Measurements from ENCODE around the gene PPM1L.
A peak's percentile ranks its signal among the peaks of the same experiment; 100 is the strongest.

PPM1L gene

DNA sequence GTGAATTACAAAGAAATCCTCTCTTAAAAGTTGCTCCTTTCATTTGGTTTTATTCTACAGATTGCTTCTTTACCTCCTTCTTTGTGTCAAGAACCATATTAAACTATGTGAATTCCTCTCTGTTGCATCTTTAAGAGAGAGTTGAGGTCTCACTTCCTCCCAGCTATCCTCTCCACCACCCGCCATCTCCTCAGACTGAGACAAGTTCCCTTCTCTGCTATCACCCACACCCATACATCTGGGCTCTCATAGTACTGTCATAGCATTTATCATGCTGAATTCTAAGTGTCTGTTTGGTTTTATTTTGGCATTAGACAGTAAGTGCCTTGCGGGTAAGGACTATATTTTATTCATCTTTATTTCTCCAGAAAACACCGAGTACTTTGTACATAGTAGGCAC, 294.9 kb downstream of the PPM1L start:
- DNase-seq: no peak

DNA sequence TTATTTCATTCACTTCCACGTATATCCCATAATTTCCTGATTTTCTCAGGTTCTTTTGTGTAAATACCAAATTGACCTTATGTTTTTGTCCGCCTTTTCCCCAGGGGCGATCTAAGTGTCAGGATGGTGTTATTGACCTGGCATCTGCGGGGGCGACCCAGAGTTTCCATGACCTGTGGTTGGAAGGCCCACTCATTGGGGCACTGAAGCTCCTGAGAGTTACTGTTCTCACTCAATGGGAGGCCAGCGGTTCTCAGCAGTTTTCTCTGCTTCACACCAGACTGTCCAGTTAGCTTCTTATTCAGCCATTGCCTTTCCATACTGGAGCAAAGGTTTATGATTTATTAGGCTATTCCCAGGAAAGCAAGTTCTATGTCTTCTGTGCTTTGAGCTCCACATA, 295.8 kb downstream of the PPM1L start:
- DNase-seq: no peak

DNA sequence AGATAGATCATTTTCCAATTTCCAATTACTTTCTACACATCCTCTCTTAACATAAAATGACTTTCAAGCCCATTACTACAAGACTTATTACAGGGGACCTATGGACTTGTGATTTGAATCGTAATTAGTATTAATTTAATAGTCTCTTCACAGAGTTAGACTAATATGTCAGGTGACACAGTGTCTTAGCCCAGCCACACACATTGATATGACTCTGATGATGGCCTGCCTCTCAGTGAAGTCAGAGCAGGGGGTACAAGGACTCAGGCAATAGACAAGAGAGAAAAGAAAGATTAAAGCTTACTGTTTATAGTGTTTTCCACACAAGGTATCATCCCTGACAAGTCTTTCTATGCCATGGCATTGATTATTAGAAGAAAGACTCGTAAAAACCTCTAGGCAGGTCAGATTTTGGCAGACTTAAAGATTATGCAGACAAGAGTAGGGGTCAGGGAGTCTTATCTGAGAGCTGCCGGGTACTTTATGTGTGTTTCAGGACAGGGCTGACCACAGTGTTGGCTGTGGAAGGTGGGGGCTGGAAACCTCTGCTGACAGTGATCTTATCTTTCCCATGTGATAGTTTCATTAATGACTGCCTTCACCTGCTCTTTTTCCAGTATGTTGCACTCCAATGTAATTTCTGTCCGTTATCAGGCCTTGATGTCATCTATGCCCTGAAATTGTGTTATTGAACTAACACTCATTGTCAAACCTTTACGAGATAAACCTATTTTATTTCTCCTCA, 299.0 kb downstream of the PPM1L start:
- no peak for DNase-seq

DNA sequence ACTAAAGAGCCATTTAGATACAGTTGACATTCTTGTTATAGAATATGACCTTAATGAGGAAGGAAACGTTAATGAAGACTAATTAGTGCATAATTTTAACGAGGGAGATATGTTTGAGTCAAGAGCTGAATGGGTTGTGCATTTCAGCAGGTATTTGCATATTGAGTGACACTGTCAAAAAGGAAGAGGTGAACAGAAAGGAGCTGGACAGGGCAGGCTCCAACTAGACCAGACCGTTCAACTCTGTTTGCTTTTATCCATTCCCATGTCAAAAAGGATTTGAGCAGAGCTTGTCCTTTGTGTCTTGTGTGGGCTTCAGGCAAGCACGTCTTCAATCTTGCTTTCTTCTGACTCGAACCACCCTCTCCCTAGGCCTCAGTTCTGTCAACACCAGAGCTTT, 308.4 kb downstream of the PPM1L start:
- no peak for DNase-seq

DNA sequence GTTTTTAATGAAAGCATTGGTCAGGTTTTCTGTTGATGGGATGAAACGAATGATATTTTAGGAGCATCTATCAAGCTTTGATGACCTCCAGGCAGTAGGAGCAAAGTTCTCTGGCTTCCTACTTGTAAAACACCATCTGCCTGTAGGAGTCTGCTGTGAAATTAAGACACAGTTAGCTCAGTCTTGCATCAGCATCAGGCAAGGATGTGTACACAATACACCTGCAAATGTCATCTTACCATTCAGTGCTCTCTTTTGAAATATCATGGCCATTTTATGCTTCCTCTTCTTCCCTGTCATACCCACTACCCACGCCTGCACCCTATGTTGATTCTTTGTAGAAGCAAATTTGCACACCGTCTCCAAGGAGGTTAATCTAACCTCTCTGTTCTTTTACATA, 310.9 kb downstream of the PPM1L start:
- DNase-seq: no peak

DNA sequence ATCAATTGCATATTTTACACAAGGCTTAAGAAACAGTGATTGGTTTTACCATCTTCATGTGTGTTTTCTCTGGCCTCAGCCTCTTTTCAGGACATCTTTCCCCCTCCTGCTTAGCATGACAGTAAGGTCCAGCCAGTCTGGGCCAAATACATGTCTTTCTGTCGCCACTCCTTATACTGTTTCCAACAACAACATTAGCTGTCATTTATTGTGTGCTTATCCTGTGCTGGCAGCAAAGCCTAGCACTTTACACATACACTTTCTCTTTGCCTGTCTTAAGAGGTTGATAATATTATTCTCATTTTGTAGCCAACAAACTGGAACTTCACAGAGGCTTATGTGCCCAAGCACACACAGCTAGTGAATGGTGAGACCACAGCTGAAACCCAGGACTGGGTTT, 311.3 kb downstream of the PPM1L start:
- DNase-seq: no peak

DNA sequence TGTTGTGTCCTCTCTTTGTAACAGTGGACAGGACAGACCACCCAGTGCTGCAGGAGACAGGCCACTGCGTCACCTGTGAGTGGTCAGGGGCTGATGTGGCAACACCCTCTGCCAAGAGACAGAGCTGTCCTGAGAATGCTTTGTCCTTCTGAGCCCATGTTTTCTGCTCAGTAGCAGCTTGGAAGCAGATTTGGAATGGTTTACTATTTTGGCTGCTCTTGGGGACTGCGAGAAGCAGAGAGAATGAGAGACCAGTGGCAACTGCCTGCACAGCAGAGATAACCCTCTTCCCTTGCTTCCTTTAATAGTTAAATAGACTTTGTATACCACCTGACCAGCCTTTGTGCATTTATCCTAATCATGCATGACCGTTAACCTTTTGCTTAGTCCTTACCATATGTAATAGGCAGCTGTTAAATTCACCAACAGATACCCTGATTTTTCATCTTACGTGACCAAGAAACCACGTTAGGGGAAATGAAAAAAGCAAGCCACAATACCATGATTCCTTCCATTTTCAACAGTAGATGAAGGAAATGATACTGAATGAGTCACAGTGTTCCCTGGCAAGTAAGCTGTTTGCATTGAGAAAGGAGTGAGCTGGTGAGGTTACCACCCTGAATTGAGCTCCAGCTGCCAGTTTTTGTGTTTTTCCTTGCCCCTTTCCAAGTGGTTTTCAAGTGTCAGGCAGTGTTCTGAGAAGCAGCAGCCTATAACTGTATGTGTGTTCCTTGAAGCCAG, 313.6 kb downstream of the PPM1L start:
- DNase-seq: peak; percentile 28

DNA sequence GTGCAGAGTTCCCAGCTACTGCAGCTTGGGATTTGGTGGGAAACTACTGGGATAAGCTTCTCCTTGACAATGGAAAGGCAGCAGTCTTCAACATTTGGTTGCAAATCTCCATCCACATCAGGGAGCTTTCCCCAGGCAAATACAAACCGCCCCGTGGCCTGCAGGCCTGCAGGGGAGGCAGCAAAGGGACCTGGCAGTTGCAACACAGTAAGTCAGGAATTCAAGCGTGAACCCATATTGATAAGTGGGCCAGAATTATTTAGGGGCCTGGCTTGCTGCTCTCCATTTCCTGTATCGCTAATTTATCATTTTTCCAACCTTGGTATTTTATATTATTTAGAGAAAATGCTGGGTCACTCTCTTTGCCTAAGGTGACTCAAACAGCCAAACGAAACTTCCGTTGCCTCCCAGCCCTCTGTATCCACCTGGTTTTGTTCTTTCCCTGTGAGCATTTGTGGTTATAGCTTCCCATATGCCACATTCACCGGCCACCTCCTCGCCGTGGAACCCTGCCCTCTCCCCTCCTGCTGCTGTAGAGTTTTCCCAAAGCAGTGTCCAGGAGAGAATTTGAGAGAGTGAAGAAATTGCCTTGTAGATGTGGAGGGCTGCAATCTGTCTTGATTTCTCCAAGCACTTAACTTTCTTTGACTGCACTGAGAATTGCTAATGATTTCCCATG, 314.4 kb downstream of the PPM1L start:
- DNase-seq: no peak

DNA sequence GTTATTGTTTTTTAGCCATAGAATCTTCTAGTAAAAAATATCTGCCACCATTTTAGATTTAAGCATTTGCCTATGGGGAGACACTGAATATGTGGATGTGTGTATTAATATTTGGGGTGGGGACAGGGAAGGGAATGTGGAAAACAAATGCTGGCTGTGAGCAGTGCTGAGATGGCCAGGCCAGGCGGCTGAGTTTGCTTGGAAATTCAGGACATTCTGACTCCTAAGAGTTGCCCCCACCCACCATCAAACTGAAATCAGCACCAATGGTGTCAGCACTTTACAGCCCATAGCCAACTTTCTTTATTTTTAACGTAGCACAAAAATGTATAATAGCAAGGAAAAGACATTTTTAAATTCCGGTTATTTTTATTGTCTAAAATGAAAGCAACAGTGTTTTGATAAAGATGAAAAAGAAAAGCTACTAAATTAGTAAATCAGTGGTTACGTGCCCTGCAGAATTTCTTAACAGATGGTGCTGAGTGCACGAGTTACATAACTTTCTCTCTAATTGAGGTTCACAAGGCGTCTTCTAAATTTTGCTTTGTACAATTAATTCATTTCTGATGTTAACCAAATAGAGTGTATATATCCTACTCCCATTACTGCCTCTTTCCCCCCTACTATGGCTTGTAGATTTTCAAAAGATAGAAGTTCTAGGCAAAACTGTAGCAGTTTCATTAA, 315.1 kb downstream of the PPM1L start:
- no peak for DNase-seq

DNA sequence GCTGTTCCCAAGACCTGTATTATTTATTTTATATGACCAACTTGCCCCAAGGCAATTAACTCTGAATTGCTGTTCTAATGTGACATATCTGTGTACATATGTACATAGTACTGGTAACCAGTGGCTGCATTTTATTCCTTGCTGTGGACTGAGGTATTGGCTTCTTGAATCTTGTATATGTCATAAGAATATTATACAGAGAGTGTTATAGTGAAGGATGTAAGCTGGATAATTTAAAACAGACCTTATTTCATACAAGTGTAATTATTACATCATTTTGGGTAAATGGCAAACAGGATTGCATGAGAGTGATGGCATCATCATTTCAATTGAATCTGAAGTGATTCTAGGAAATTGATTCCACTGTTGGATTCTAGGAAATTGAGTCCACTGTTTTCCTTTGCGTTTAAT, 316.2 kb downstream of the PPM1L start:
- DNase-seq: no peak

DNA sequence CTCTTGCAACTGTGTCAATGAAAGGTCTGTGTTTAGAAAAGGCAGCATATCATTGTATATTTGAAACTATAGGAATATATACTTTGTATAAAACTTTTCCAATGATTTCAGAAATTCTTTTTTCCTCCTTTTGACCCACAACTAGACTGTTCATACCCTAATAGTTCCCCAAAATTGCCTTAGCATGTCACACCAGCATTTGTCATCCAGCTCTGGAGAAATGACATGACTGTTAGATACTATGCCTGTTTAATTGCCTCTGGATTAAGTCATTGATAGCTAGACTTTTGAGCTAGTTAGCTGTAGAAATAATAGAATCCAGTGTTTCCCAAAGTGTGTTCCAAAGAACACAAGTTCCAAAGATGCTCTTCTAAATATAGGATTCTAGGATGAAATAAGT, 316.7 kb downstream of the PPM1L start:
- no peak for DNase-seq

DNA sequence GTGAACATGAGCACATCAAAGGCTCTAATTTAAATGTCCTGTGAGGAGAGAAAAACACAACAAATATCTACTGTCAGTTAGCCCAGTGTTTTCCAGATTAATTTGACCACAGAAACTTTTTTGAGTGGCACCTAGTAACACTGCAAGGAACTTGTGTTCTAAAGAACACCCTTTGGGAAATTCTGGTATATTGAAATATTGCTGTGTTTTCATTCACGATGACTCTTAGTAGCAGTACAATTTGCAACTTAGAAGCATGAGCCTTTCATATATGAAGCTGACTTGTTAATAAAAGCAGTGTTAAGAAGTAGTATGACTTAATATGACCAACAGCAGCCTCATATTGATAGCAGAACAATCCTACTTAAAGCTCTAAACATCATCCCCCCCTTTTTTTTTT, 317.1 kb downstream of the PPM1L start:
- DNase-seq: no peak

DNA sequence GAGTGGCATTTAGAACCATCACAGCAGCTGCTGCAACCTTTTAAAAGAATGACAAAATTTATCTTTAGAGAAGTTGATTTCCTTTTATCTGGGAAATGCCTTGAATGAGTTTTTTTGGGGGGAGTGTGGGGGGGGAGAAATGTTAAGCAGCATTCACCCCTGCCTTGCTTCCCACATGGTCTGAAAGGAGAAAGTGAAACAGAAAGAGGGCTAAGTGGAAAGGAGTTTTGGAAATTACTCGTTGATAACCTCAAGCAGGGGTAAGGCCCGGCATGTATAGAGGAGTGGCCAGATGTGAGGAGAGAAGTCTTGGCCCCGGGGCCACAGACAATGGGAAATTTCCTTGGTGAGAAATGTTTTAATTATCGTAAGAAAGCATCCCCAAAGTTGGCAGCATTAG, 325.6 kb downstream of the PPM1L start:
- DNase-seq: no peak

DNA sequence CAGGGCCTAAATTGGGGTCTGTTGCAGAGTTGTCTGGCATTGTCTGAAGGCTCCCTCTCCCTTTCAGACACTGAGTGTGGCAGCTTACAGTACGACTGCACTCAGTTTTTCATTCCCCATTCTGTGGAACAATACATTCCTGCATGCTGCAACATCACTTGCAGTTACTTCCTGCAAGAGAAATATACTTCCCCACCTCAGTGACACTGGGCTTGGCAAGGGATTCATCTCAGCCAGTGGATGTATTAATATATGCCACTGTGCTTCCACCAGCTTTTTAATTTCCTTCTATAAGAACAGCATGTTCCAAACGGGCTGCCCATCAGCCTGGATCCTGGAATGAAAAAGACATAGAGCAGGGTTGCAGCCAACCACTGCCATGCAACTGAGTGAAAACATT, 326.0 kb downstream of the PPM1L start:
- no peak for DNase-seq

DNA sequence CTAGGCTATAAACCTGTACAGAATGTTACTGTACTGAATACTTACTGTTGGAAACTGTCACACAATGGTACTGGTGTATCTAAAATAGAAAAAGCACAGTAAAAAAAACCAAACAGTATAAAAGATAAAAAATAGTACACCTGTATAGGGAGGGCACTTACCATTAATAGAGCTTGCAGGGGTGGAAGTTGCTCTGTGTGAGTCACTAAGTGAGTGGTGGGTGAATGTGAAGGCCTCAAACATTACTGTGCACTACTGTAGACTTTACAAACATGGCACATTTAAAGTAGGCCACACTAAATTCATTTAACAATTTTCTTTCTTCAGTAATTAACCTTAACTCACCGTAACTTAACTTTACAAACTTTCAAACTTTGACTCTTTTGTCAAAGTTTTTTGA, 327.1 kb downstream of the PPM1L start:
- no peak for DNase-seq

DNA sequence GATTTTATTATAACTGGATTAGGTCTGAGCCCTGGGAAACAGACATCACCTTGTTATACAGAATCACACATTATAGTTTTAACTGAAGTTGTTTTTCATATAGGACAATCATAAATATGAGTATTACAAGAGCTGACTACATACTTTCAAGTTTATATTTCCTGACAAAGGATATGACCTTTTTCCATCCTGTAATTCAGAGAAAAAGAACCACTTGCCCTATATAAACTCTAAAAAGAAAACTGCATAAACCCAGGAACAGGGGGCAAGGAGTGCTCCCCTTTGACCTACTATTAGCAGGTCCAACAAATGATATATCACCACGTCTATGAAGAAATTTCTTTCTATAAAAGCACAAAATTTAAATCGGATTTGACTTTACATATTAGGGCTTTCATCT, 328.2 kb downstream of the PPM1L start:
- no peak for DNase-seq

DNA sequence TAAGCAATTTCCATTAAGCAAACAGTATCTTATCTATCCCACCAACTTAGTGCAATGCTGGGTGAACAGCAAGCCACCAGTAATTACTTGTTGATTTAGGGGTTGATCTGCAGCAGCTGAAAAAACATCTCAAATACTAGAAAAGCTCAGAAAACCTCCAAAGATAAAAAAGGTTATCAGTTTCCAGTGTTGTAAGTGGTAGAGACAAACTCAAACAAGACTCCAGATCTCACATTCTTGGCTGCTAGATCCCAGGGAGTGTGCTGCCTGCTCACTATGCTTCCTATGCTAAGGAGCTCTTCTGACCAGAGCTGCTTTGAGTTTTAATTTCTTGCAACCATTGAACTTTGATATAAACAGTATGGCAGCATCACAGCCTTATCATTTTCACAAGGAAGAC, 337.9 kb downstream of the PPM1L start:
- no peak for DNase-seq

DNA sequence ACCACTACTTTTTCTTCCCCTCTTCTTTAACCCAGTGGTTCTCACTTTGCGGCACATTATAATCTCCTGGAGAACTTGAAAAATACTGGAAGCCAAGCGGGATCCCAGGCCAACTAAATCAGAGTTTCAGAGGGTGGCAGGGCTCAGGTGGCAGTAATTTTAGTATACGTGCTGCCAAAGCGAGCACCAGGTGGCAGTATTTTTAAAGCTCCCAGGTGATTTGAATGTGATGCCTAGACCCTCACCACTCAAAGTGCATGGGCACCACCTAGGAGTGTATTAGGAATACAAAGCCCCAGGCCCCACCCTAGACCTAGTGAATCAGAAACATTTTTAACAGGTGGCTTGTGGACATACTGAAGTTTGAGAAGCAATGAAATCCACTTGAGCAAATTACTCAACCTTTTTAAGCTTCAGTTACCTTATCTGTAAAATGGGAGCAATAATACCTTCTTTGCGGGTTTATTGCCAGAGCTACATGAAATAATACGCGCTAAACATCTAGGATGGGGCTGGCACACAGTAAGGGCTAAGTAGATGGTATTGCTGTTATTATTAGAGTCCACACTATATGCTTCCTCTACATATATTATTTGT, 340.8 kb downstream of the PPM1L start:
- no peak for DNase-seq

DNA sequence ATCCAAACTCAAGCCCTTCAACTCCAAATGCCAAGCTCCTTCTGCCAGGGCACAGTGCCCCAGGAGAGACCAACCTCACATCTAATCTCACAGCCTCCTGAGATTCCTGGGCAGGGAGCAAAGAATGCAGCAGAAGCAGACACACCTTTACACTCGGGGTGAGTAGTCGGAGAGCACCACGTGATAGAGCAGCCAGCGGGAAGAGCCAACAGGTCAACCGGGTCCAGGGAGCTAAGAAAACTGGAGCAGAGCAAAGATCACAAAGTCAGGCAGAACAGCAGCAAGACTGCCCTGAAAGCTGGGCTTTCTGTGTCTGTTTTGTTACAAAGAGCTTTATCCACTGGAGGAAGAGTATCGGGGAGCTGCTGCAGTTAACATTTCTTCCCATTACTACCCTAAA, 345.0 kb downstream of the PPM1L start:
- DNase-seq: no peak

DNA sequence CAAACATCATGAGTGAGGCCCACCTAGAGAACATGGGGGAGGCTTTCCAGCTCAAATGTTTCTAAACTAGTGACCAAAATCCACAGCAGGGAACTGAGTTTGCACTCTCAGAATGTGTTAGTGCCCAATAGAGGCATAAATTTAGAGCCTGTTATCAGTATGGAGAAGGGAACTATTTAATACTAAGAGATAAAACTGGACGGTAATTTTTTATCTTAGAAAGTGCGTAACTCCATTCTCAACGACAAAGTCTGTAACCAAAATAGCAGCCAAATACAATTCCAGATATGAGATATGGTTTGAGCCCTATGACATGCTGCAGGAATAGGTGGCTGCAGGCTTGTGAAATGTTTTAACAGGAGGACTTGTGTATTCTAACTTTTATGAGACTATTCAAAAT, 345.6 kb downstream of the PPM1L start:
- no peak for DNase-seq

DNA sequence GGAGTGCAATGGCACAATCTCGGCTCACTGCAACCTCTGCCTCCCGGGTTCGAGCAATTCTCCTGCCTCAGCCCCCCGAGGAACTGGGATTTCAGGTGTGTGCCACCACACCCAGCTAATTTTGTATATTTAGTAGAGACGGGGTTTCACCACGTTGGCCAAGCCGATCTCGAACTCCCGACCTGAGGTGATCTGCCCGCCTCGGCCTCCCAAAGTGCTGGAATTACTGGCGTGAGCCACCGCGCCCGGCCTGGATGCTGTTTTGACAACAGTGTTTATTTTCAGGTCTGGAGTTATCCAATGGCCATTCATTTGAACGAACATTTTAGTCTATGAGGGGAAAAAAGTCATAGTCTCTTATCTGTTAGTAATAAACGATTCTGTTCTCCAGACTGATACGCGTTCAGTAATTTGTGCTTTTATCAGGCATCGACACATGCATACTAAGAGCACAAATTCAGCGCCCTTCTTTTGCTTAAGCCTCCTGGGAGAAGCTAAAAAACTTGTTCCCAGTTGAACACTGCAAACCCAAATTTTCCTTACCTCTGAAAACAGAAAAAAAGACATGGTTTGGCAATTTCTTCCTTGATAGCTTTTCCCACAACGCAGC, 347.9 kb downstream of the PPM1L start:
- no peak for DNase-seq
